ENCODE measurements around the gene ERBB4.

GRCh38 chr2:211900518-211900917 lies 638.1 kb downstream of the ERBB4 start:
- TF ChIP-seq CTCF (IDR thresholded peaks at IDR 0.05; ENCODE audit: low read depth, low read length, poor library complexity, severe bottlenecking) (no peak), EZH2phosphoT487 (IDR thresholded peaks at IDR 0.05; ENCODE audit: borderline replicate concordance, low read length) (no peak)

Data from DOHH2 (cell line).